ENCODE data around the gene MAP3K7.

Gene MAP3K7

DNA sequence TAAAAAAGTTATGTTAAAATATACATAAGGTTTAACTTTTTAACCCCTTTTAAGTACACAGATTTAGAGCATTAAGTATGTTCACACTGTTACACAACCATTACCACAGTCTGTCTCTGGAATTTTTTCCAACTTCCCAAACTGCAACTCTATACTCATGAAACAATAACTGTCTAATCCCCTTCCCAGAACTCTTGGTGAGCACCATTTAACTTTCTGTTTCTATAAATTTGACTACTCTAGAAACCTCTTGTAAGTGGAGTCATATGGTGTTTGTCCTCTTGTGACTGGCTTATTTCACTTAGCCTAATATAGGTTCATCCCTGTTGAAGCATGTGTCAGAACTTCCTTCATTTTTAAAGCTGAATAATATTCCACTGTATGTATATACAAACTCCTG lies 98.1 kb downstream of the MAP3K7 start:
- H2AFZ ChIP-seq (ENCODE audit: low read length): no peak overlapping the region
- H3K4me3 ChIP-seq (ENCODE audit: low read length, poor library complexity, severe bottlenecking): no peak overlapping the region
- H3K9ac ChIP-seq (ENCODE audit: low read depth, low read length, poor library complexity, severe bottlenecking): no peak overlapping the region
- H4K20me1 ChIP-seq (ENCODE audit: insufficient read depth, low read length, poor library complexity, severe bottlenecking): no peaks in the 10 kb centered on the region
- 0 out of 2 replicates have a peak, but pooled peaks cover 5% of the 10 kb centered on the region for H3K9me3 ChIP-seq (ENCODE audit: insufficient read depth, low read depth, low read length)
- no peaks in the 10 kb centered on the region for H3F3A ChIP-seq (ENCODE audit: low read depth)
- H3K36me3 ChIP-seq (ENCODE audit: insufficient read depth, low read length): no peaks in the 10 kb centered on the region
- TF ChIP-seq EZH2phosphoT487 (IDR thresholded peaks at IDR 0.05; ENCODE audit: borderline replicate concordance): no peak
- TF ChIP-seq, protein P1, sequence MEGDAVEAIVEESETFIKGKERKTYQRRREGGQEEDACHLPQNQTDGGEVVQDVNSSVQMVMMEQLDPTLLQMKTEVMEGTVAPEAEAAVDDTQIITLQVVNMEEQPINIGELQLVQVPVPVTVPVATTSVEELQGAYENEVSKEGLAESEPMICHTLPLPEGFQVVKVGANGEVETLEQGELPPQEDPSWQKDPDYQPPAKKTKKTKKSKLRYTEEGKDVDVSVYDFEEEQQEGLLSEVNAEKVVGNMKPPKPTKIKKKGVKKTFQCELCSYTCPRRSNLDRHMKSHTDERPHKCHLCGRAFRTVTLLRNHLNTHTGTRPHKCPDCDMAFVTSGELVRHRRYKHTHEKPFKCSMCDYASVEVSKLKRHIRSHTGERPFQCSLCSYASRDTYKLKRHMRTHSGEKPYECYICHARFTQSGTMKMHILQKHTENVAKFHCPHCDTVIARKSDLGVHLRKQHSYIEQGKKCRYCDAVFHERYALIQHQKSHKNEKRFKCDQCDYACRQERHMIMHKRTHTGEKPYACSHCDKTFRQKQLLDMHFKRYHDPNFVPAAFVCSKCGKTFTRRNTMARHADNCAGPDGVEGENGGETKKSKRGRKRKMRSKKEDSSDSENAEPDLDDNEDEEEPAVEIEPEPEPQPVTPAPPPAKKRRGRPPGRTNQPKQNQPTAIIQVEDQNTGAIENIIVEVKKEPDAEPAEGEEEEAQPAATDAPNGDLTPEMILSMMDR (conservative IDR thresholded peaks at IDR 0.05; ENCODE audit: low read length): no peak
- no peak overlapping the region for H3K4me2 ChIP-seq (ENCODE audit: low read depth, low read length, poor library complexity, severe bottlenecking)
- H3K27me3 ChIP-seq (ENCODE audit: insufficient read depth, low read length, poor library complexity, severe bottlenecking): no peaks in the 10 kb centered on the region
- peaks cover 13% of the 10 kb centered on the region for H3K4me1 ChIP-seq (ENCODE audit: insufficient read depth, low read length, poor library complexity, severe bottlenecking)
- H3K79me2 ChIP-seq (ENCODE audit: insufficient read depth, low read length): no peaks in the 10 kb centered on the region
- no peaks in the 10 kb centered on the region for H3K9me2 ChIP-seq (replicated peaks; ENCODE audit: low read depth, low read length)

GRCh38 chr6:90485635-90486277 lies 101.1 kb downstream of the MAP3K7 start:
- TF ChIP-seq, protein P1 (conservative IDR thresholded peaks at IDR 0.05; ENCODE audit: low read length): no peak
- TF ChIP-seq EZH2phosphoT487 (IDR thresholded peaks at IDR 0.05; ENCODE audit: borderline replicate concordance): no peak
- Histone ChIP-seq H2AFZ (ENCODE audit: low read length) (no peak overlapping the region), H3K27me3 (ENCODE audit: insufficient read depth, low read length, poor library complexity, severe bottlenecking) (no peaks in the 10 kb centered on the region), H3K9me3 (ENCODE audit: insufficient read depth, low read depth, low read length) (0 out of 2 replicates have a peak, but pooled peaks cover 5% of the 10 kb centered on the region), H3K4me3 (ENCODE audit: low read length, poor library complexity, severe bottlenecking) (no peak overlapping the region), H4K20me1 (ENCODE audit: insufficient read depth, low read length, poor library complexity, severe bottlenecking) (no peaks in the 10 kb centered on the region), H3K36me3 (ENCODE audit: insufficient read depth, low read length) (no peaks in the 10 kb centered on the region), H3K79me2 (ENCODE audit: insufficient read depth, low read length) (no peaks in the 10 kb centered on the region), H3K9me2 (replicated peaks; ENCODE audit: low read depth, low read length) (no peaks in the 10 kb centered on the region), H3K4me2 (ENCODE audit: low read depth, low read length, poor library complexity, severe bottlenecking) (no peak overlapping the region), H3F3A (ENCODE audit: low read depth) (no peaks in the 10 kb centered on the region), H3K4me1 (ENCODE audit: insufficient read depth, low read length, poor library complexity, severe bottlenecking) (no peaks in the 10 kb centered on the region), H3K9ac (ENCODE audit: low read depth, low read length, poor library complexity, severe bottlenecking) (no peak overlapping the region)

GRCh38 chr6:90484903-90485302 lies 102.0 kb downstream of the MAP3K7 start:
- Histone ChIP-seq H3K4me1 (ENCODE audit: insufficient read depth, low read length, poor library complexity, severe bottlenecking) (no peaks in the 10 kb centered on the region), H3K79me2 (ENCODE audit: insufficient read depth, low read length) (no peaks in the 10 kb centered on the region), H4K20me1 (ENCODE audit: insufficient read depth, low read length, poor library complexity, severe bottlenecking) (no peaks in the 10 kb centered on the region), H3F3A (ENCODE audit: low read depth) (no peaks in the 10 kb centered on the region), H3K36me3 (ENCODE audit: insufficient read depth, low read length) (no peaks in the 10 kb centered on the region), H3K9me2 (replicated peaks; ENCODE audit: low read depth, low read length) (no peaks in the 10 kb centered on the region), H3K9ac (ENCODE audit: low read depth, low read length, poor library complexity, severe bottlenecking) (no peak overlapping the region), H3K27me3 (ENCODE audit: insufficient read depth, low read length, poor library complexity, severe bottlenecking) (no peaks in the 10 kb centered on the region), H3K9me3 (ENCODE audit: insufficient read depth, low read depth, low read length) (0 out of 2 replicates have a peak, but pooled peaks cover 5% of the 10 kb centered on the region), H2AFZ (ENCODE audit: low read length) (no peak overlapping the region), H3K4me3 (ENCODE audit: low read length, poor library complexity, severe bottlenecking) (no peak overlapping the region), H3K4me2 (ENCODE audit: low read depth, low read length, poor library complexity, severe bottlenecking) (no peak overlapping the region)
- TF ChIP-seq, protein P1 (conservative IDR thresholded peaks at IDR 0.05; ENCODE audit: low read length): no peak
- no peak for TF ChIP-seq EZH2phosphoT487 (IDR thresholded peaks at IDR 0.05; ENCODE audit: borderline replicate concordance)
